Measurements from ENCODE around the gene R3HCC1L. TPM values are rescaled to one million over a fixed set of nuclear protein-coding genes. Genes with fewer than 3 reads are reported as not detected.

Gene R3HCC1L
- total RNA-seq, 2 donors from 2014 or later, result 23.0 to 28.9 TPM

GRCh38 chr10:98267069-98267893 is 132.8 kb downstream of the R3HCC1L start:
- DNase-seq (ENCODE audit: low spot score) (no peak), ATAC-seq (no peak)
- Mint-ChIP-seq H3K9me3 (no peaks in the 10 kb centered on the region), H3K27ac (peak overlapping the region in 1 of 2 donors; percentile 62), H3K4me3 (peak overlapping the region; percentile 65), H3K4me1 (ENCODE audit: low read depth in 2 of 2) (peaks cover 5 to 10% of the 10 kb centered on the region in 2 donors), H3K36me3 (no peaks in the 10 kb centered on the region), H3K27me3 (peaks cover 12 to 17% of the 10 kb centered on the region in 2 donors)

- H3K27ac Mint-ChIP-seq, result peak within 1 kb of the TSS in 1 of 2 donors; percentile 62
- H3K9me3 Mint-ChIP-seq, result no peaks in the 10 kb centered on the region
- H3K36me3 Mint-ChIP-seq, result no peaks in the 10 kb centered on the region
- ATAC-seq (peak; percentile 64 to 67), DNase-seq (ENCODE audit: low spot score) (no peak)
- H3K4me1 Mint-ChIP-seq (ENCODE audit: low read depth in 2 of 2), result peaks cover 5 to 12% of the 10 kb centered on the region in 2 donors
- peak within 1 kb of the TSS; percentile 65 for H3K4me3 Mint-ChIP-seq
- peaks cover 12 to 23% of the 10 kb centered on the region in 2 donors for H3K27me3 Mint-ChIP-seq
Measured at GRCh38 chr10:98267894-98268693, 133.6 kb downstream of the R3HCC1L start, which contains the start of gene LOXL4. Gene LOXL4, minus strand, starts transcription at chr10:98268194. Its CDS starts 5,175 bp downstream, at chr10:98263019.

GRCh38 chr10:98268694-98269431 is 134.4 kb downstream of the R3HCC1L start:
- peak overlapping the region; percentile 51 for H3K4me3 Mint-ChIP-seq
- H3K27me3 Mint-ChIP-seq, result peaks cover 12 to 23% of the 10 kb centered on the region in 2 donors
- DNase-seq (ENCODE audit: low spot score) (no peak), ATAC-seq (no peak)
- no peaks in the 10 kb centered on the region for H3K36me3 Mint-ChIP-seq
- no peak overlapping the region for H3K27ac Mint-ChIP-seq
- H3K4me1 Mint-ChIP-seq (ENCODE audit: low read depth in 2 of 2), result peaks cover 5 to 12% of the 10 kb centered on the region in 2 donors
- H3K9me3 Mint-ChIP-seq, result no peaks in the 10 kb centered on the region

- Mint-ChIP-seq H3K4me1 (ENCODE audit: low read depth in 2 of 2) (peaks cover 0 to 12% of the 10 kb centered on the region in 2 donors), H3K27me3 (peaks cover 12 to 24% of the 10 kb centered on the region in 2 donors), H3K4me3 (no peak overlapping the region), H3K36me3 (no peaks in the 10 kb centered on the region), H3K27ac (no peak overlapping the region), H3K9me3 (no peaks in the 10 kb centered on the region)
- DNase-seq (ENCODE audit: low spot score) (no peak), ATAC-seq (no peak)
Measured at GRCh38 chr10:98269435-98269912, 135.0 kb downstream of the R3HCC1L start.

- H3K9me3 Mint-ChIP-seq, result no peaks in the 10 kb centered on the region
- peaks cover 12 to 26% of the 10 kb centered on the region in 2 donors for H3K27me3 Mint-ChIP-seq
- H3K27ac Mint-ChIP-seq, result no peak overlapping the region
- H3K4me1 Mint-ChIP-seq (ENCODE audit: low read depth in 2 of 2), result peaks cover 0 to 12% of the 10 kb centered on the region in 2 donors
- ATAC-seq (no peak), DNase-seq (ENCODE audit: low spot score) (no peak)
- no peaks in the 10 kb centered on the region for H3K36me3 Mint-ChIP-seq
- no peak overlapping the region for H3K4me3 Mint-ChIP-seq
Measured at GRCh38 chr10:98270073-98270740, 135.8 kb downstream of the R3HCC1L start.

- H3K36me3 Mint-ChIP-seq, result no peaks in the 10 kb centered on the region
- H3K27ac Mint-ChIP-seq, result no peak overlapping the region
- peaks cover 3 to 14% of the 10 kb centered on the region in 2 donors for H3K4me1 Mint-ChIP-seq (ENCODE audit: low read depth in 2 of 2)
- no peak for ATAC-seq
- no peak for DNase-seq (ENCODE audit: low spot score)
- no peak overlapping the region for H3K4me3 Mint-ChIP-seq
- peaks cover 12 to 26% of the 10 kb centered on the region in 2 donors for H3K27me3 Mint-ChIP-seq
- no peaks in the 10 kb centered on the region for H3K9me3 Mint-ChIP-seq
Measured at GRCh38 chr10:98270786-98271185, 136.3 kb downstream of the R3HCC1L start.

GRCh38 chr10:98272245-98272644 is 137.8 kb downstream of the R3HCC1L start:
- Mint-ChIP-seq H3K27me3 (peaks cover 5 to 21% of the 10 kb centered on the region in 2 donors), H3K4me1 (ENCODE audit: low read depth in 2 of 2) (peaks cover 11 to 13% of the 10 kb centered on the region in 2 donors), H3K9me3 (no peaks in the 10 kb centered on the region), H3K36me3 (no peaks in the 10 kb centered on the region), H3K27ac (no peak overlapping the region), H3K4me3 (no peak overlapping the region)
- no peak for ATAC-seq
- peak; percentile 44 for DNase-seq (ENCODE audit: low spot score)

GRCh38 chr10:98272656-98273055 is 138.2 kb downstream of the R3HCC1L start:
- Mint-ChIP-seq H3K27ac (no peak overlapping the region), H3K4me3 (no peak overlapping the region), H3K9me3 (no peaks in the 10 kb centered on the region)

GRCh38 chr10:98273057-98273850 is 138.8 kb downstream of the R3HCC1L start:
- Mint-ChIP-seq H3K36me3 (no peaks in the 10 kb centered on the region), H3K27me3 (peaks cover 6 to 21% of the 10 kb centered on the region in 2 donors), H3K9me3 (no peaks in the 10 kb centered on the region), H3K4me1 (ENCODE audit: low read depth in 2 of 2) (peaks cover 11% of the 10 kb centered on the region in 2 donors), H3K4me3 (no peak overlapping the region), H3K27ac (no peak overlapping the region)
- DNase-seq (ENCODE audit: low spot score), result peak; percentile 28
- ATAC-seq, result no peak

More at GRCh38 chr10:98272656-98273055, 138.2 kb downstream of the R3HCC1L start:
- Mint-ChIP-seq H3K27me3 (peaks cover 5 to 21% of the 10 kb centered on the region in 2 donors), H3K36me3 (no peaks in the 10 kb centered on the region), H3K4me1 (ENCODE audit: low read depth in 2 of 2) (peaks cover 11 to 13% of the 10 kb centered on the region in 2 donors)
- DNase-seq (ENCODE audit: low spot score) (peak; percentile 58), ATAC-seq (no peak)

GRCh38 chr10:98274562-98274961 is 140.1 kb downstream of the R3HCC1L start:
- Mint-ChIP-seq H3K27me3 (peaks cover 15 to 17% of the 10 kb centered on the region in 2 donors), H3K9me3 (no peaks in the 10 kb centered on the region), H3K4me3 (no peak overlapping the region), H3K4me1 (ENCODE audit: low read depth in 2 of 2) (peaks cover 8 to 11% of the 10 kb centered on the region in 2 donors), H3K27ac (no peak overlapping the region), H3K36me3 (no peaks in the 10 kb centered on the region)
- DNase-seq (ENCODE audit: low spot score), result peak; percentile 16
- ATAC-seq, result no peak

- Mint-ChIP-seq H3K9me3 (no peaks in the 10 kb centered on the region), H3K4me1 (ENCODE audit: low read depth in 2 of 2) (peaks cover 8 to 11% of the 10 kb centered on the region in 2 donors), H3K36me3 (no peaks in the 10 kb centered on the region), H3K27me3 (peaks cover 20 to 27% of the 10 kb centered on the region in 2 donors), H3K27ac (no peak overlapping the region), H3K4me3 (no peak overlapping the region)
- ATAC-seq (peak in 1 of 2 donors; percentile 44), DNase-seq (ENCODE audit: low spot score) (peak; percentile 54)
Measured at GRCh38 chr10:98276311-98276710, 141.9 kb downstream of the R3HCC1L start.

- H3K4me1 Mint-ChIP-seq (ENCODE audit: low read depth in 2 of 2), result no peaks in the 10 kb centered on the region
- no peaks in the 10 kb centered on the region for H3K9me3 Mint-ChIP-seq
- H3K36me3 Mint-ChIP-seq, result no peaks in the 10 kb centered on the region
- H3K4me3 Mint-ChIP-seq, result no peak overlapping the region
- H3K27me3 Mint-ChIP-seq, result peaks cover 24 to 45% of the 10 kb centered on the region in 2 donors
- no peak overlapping the region for H3K27ac Mint-ChIP-seq
- no peak for ATAC-seq
- DNase-seq (ENCODE audit: low spot score), result no peak
Measured at GRCh38 chr10:98285416-98285815, 151.0 kb downstream of the R3HCC1L start.
